ENCODE results near the gene SLC49A3.
"Not testable (repeated sequence)": the region's sequence is repeated elsewhere in the genome, so short reads cannot be mapped to it uniquely, and the experiment has no call there.

The SLC49A3 gene

DNA sequence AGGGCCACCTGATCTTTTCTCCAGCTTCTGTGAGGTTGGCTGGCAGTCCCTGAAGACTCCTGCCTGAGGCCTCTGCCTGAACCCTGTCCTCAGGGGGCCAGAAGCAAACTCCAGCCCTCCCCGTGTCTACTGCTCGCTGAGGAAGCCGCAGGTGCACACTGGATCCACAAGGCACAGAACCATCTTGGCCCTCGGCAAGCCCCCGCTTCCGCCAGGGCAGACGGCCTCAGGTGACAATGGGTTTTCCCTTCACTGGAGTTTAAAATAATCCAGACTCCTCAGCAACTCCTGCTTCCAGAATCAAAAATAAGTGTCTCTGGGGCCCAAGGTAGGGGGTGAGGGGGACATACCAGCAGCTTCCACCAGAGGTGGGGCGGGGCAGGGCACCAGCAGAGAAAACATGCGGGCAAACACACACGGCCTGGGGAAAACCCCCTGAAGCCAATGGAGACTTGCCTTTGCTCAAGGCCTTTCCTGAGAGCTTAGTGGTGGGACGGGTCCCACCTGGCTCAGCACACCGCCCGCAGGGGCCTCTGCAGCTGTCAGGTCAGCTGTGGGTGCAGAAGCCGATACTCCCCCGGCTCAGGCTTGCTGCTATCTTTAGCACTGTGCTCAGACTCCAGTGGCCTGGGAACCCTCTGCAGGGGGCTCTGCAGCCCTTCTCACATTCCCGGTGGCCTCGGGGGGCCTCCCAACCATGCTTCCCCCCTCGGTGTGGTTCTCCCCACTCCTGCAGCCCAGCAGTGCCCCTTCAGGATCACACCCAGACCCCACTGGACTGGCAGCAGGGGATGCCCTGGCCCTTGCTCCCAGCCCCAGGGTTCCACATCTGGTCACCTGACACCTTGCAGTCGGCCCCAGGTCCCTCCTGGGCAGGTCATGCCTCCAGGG, 12.7 kb downstream of the SLC49A3 start:
- H3K4me3 ChIP-seq (ENCODE audit: low read depth, low read length), result no peak overlapping the region
- TF ChIP-seq CTCF (IDR thresholded peaks at IDR 0.05; ENCODE audit: low read depth, low read length), result no peak
- no peaks in the 10 kb centered on the region for H3K9me3 ChIP-seq
- H3K36me3 ChIP-seq, result peaks cover 20% of the 10 kb centered on the region
- peaks cover 9% of the 10 kb centered on the region for H3K4me1 ChIP-seq
- DNase-seq, result no peak
- no peaks in the 10 kb centered on the region for H3K27me3 ChIP-seq

DNA sequence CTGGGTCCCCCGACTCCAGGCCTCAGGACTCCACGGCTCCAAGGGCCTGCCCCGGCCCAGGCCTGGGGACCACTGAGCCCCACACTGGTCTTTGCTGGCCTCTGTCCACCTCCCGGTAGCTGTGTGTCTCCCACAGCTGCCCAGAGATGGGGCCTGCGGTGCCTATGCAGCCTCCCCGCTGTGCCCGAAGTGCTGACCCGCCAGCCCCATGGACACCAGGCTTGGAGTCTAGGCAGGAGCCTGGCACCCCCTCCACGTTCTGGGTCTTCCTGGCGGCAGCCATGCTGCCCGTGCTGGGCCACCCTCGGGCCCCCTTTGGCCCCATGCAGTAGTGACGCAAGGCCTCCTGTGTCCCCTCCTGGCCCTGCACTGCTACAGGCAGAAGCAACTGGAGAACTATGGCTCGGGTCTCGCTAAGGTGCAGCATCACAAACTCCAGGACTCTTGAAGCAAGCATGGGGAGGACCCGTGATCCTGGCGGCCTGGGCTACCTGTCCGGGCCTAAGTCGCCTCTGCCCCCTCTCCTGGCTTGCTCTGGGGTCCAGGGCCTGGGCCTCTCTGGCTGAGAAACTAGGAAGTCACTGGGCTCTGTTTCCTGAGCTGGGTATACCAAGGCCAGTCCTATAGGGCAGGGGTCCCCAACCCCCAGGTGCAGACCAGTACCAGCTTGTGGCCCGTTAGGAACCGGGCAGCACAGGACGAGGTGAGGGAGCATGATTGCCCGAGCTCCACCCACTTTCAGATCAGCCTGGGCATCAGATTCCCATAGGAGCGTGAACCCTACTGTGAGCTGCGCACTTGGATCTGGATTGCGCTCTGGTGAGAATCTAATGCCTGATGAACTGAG, 13.7 kb downstream of the SLC49A3 start:
- Histone ChIP-seq H3K27me3 (no peaks in the 10 kb centered on the region), H3K4me1 (peaks cover 3% of the 10 kb centered on the region; the same call in 1 of the 2 replicates), H3K36me3 (peaks cover 27% of the 10 kb centered on the region), H3K9me3 (no peaks in the 10 kb centered on the region), H3K4me3 (ENCODE audit: low read depth, low read length) (peak overlapping the region; percentile 91)
- no peak for TF ChIP-seq CTCF (IDR thresholded peaks at IDR 0.05; ENCODE audit: low read depth, low read length)
- DNase-seq, result peak; percentile 8

DNA sequence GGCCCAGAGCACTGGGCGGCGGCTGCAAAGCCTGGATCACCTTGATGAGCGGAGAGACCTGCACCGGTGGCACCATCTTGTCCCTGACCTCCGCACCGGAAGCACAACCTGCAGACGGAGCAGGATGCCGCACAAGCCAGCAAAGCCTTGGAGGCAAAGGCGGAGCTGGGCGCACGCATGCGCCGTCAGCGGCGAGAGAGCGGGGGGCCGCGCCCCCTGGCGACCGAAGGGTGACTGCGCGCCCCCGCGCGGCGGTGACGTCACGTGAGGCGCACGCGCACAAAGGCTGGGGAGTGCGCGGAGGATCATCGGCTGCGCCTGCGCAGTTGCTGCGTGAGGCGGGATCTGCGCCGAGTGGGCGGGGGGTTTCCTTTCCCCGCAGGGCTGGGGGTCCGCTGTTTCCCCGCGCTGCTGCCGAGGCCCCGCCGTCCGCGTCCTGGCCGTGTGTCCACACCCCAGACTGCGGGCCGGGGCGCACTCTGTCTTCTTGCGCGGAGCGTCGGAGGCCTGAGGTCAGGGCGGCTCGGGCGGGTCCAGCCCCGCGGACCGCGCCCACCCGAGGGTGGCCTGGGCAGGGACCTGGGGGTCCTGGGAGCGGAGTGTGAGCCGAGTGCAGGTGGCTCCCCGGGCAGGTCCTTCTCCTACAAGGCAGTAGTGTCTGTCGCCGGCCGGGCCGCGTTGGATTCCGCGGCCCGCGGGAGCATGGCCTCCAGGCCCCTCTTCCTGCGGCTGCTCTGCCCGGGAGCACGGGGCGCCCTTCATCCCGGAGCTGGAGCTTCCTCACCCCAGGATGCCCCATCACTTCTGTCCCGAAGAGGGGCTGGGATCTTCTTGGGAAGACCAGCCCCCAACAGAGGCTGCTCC, 14.5 kb downstream of the SLC49A3 start, which contains the start of the genes ATP5ME and MYL5:
Gene ATP5ME, minus strand, starts transcription at position 105 of the 864 bp plus-strand sequence. Its CDS starts 29 bp downstream, at position 76.
Gene MYL5, plus strand, starts transcription at position 371 of the 864 bp plus-strand sequence. CDS start 3,485 bp downstream, outside the sequence.
- H3K36me3 ChIP-seq, result peaks cover 27% of the 10 kb centered on the region
- peak; percentile 96 for DNase-seq
- no peaks in the 10 kb centered on the region for H3K9me3 ChIP-seq
- peak; percentile 89 for TF ChIP-seq CTCF (IDR thresholded peaks at IDR 0.05; ENCODE audit: low read depth, low read length)
- peak within 1 kb of the TSS; percentile 91 for H3K4me3 ChIP-seq (ENCODE audit: low read depth, low read length)
- H3K27me3 ChIP-seq, result no peaks in the 10 kb centered on the region
- no peaks in the 10 kb centered on the region for H3K4me1 ChIP-seq

GRCh38 chr4:673349-674091, 15.4 kb downstream of the SLC49A3 start:
- Histone ChIP-seq H3K4me1 (no peaks in the 10 kb centered on the region), H3K27me3 (no peaks in the 10 kb centered on the region), H3K4me3 (ENCODE audit: low read depth, low read length) (peak overlapping the region; percentile 91), H3K9me3 (no peaks in the 10 kb centered on the region), H3K36me3 (peaks cover 27% of the 10 kb centered on the region)
- no peak for TF ChIP-seq CTCF (IDR thresholded peaks at IDR 0.05; ENCODE audit: low read depth, low read length)
- peak; percentile 28 for DNase-seq

GRCh38 chr4:671769-672168, 17.2 kb downstream of the SLC49A3 start:
- no peaks in the 10 kb centered on the region for H3K27me3 ChIP-seq
- no peaks in the 10 kb centered on the region for H3K9me3 ChIP-seq
- peaks cover 27% of the 10 kb centered on the region for H3K36me3 ChIP-seq
- H3K4me1 ChIP-seq, result no peaks in the 10 kb centered on the region
- DNase-seq, result no peak
- TF ChIP-seq CTCF (IDR thresholded peaks at IDR 0.05; ENCODE audit: low read depth, low read length), result no peak
- no peak overlapping the region for H3K4me3 ChIP-seq (ENCODE audit: low read depth, low read length)

DNA sequence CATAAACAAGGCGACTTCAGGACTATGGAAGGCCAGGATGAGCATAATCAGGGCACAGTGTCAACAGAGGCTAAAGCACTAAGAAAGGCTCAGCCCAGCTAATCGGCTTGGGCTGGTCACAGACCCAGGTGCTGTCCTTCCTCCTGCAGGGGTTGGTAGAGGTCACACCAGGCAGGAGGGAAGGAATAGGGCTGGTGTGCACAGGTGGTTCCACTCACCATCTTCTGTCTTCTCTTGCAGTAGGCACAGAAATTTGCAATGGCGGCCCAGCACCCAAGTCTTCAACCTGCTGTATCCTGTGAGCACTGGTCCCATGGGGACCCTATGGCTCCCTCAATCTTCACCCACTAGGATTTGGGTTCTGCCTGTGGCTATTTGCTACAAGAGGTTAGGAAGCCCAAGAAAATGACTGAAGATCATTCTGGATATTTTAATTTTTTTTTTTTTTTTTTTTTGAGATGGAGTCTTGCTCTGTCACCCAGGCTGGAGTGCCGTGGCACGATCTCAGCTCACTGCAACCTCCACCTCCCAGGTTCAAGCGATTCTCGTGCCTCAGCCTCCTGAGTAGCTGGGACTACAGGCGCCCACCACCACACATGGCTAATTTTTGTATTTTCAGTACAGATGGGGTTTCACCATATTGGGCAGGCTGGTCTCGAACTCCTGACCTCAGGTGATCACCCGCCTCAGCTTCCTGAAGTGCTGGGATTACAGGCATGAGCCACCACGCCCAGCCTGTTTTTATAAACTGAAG, 19.0 kb downstream of the SLC49A3 start:
- H3K36me3 ChIP-seq, result peaks cover 27% of the 10 kb centered on the region
- H3K27me3 ChIP-seq; H3K4me3 ChIP-seq (ENCODE audit: low read depth, low read length); H3K9me3 ChIP-seq; H3K4me1 ChIP-seq: not testable (repeated sequence)
- DNase-seq, result peak; percentile 3

GRCh38 chr4:668219-668618, 20.7 kb downstream of the SLC49A3 start:
- not testable (repeated sequence) for H3K9me3 ChIP-seq; H3K4me1 ChIP-seq; H3K27me3 ChIP-seq; DNase-seq; H3K4me3 ChIP-seq (ENCODE audit: low read depth, low read length)
- H3K36me3 ChIP-seq, result peaks cover 26% of the 10 kb centered on the region

All from BE2C (cell line).